Activated T-helper 1 cell treated with anti-CD3 and anti-CD28 coated beads, Interleukin-12 subunit alpha, Interleukin-12 subunit beta, Interleukin-2, Interleukin-4 antibody, amounts not matched to agents 30 ng/mL and 10 ng/mL and 1 ng/mL, durations not matched to agents 14 hours and 24 hours and 36 hours (primary cell): ENCODE data around the gene CYP2D6. TPM values are rescaled to one million over a fixed set of nuclear protein-coding genes. Genes with fewer than 3 reads are reported as not detected.
"Not testable (repeated sequence)": the region's sequence is repeated elsewhere in the genome, so short reads cannot be mapped to it uniquely, and the experiment has no call there.

Source experiments
- DNase-seq: peaks from one replicate; pipeline ENCODE4 v3.0.0; 2021; ENCODE audit warnings: low spot score
- H3K27ac Mint-ChIP-seq: one replicate; pipeline ENCODE4 v1.8.0; 2021; ENCODE audit warnings: mild to moderate bottlenecking, mixed read lengths
- H3K27me3 Mint-ChIP-seq: one replicate; pipeline ENCODE4 v1.8.0; 2022; ENCODE audit warnings: mild to moderate bottlenecking, moderate library complexity, mixed read lengths; ENCODE audit not compliant: insufficient read depth
- H3K36me3 Mint-ChIP-seq: one replicate; pipeline ENCODE4 v1.8.0; 2021; ENCODE audit warnings: low read depth, mixed read lengths
- H3K4me1 Mint-ChIP-seq: one replicate; pipeline ENCODE4 v1.8.0; 2021; ENCODE audit warnings: low read depth, mixed read lengths
- H3K4me3 Mint-ChIP-seq: one replicate; pipeline ENCODE4 v1.8.0; 2021; ENCODE audit warnings: mild to moderate bottlenecking, moderate library complexity, mixed read lengths
- H3K9me3 Mint-ChIP-seq: one replicate; pipeline ENCODE4 v1.8.0; 2021; ENCODE audit warnings: mixed read lengths
- intact Hi-C: fragments of 100-400 bp; cut with micrococcal nuclease; formaldehyde crosslinking; loops from one replicate; pipeline ENCODE4 v1.15.1; 2024
- total RNA-seq: library from RNA; stranded (reverse); gene quantifications from 2 replicates; pipeline ENCODE4 v1.2.3, GENCODE V29; 2022

The CYP2D6 gene
- total RNA-seq, result 4.1 and 4.6 TPM in 2 replicates

DNA sequence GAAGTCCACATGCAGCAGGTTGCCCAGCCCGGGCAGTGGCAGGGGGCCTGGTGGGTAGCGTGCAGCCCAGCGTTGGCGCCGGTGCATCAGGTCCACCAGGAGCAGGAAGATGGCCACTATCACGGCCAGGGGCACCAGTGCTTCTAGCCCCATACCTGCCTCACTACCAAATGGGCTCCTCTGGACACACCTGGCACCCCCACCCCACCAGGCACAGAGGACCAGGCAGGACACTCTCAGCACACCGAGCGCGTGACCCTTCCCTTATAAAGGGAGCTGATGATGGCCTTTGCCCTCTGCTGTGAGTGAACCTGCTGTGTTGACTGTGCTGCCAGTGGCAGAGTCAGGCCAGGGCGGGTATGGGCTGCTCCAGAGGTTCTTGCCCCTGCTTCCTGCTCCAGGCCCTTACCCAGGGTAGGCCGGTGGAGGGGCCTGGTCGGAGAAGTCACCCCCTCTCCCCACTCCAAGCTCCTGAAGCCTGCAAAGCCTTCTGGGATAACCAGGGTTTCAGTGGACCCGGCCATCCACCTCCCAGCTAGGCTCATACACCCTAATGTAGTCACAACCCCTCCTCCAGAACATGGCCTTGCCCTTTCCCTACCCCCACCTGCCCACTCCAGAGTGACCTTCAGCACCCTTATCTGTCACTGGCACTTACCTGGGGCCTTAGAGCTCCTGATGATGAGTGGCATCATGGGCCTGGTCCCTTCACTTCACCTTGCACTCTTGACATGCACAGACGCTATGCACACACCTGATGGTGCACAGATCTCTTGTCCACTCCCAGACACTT is at the start of gene CYP2D6:
Gene CYP2D6 (minus strand): TSS at position 172 of the 793 bp plus-strand sequence. CDS start 19 bp downstream, at position 153.
- H3K4me1 Mint-ChIP-seq, H3K9me3 Mint-ChIP-seq, H3K36me3 Mint-ChIP-seq, H3K27me3 Mint-ChIP-seq, intact Hi-C loops, DNase-seq, H3K4me3 Mint-ChIP-seq: not testable (repeated sequence)
- H3K27ac Mint-ChIP-seq, result peak within 1 kb of the TSS; percentile 49

DNA sequence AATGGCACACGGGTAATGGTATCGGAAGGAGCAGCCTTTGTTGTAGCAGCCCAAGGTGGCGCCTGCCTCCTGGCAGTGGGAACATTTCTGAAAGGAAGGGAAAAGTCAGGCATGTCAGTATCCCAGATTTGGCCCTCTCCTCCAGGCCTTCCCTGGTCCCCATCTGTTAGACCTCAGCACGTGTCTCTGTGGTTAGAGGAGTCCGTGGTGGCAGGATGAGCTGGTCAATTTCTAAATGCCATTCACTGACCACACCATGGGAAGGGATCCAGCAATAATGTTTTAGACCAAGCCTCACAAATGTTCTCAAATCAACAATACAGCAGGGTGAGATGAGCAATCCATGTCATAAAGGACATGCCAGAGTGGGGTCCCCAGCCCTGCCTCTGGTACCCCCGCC is 49.0 kb upstream of the CYP2D6 start:
- Mint-ChIP-seq H3K9me3 (no peaks in the 10 kb centered on the region), H3K36me3 (peaks cover 15% of the 10 kb centered on the region)

DNA sequence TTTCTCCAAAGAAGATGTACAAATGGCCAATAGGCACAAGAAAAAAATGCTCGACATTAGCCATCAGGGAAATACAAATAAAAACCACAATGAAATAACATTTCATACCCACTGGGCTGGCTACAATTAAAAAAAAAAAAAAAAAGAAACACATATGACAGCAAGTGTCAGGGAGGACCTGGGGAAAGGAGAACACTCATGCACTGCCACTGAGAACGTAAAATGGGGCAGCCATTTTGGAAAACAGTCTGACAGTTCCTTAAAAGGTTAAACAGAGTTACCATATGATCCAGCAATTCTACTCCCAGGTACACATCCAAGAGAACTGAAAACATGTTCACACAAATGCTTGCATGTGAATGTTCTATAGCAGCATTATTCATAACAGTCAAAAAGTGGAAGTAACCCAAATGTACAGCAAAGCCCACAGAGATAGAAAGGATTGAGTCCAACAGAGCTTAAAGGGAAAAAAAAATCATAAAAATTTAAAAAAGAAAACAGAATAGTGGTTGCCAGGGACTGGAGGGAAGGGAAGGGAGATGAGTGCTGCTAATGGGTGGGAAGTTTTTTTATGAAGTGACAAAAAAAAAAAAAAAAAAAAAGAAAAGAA is 48.4 kb upstream of the CYP2D6 start:
- intact Hi-C loops, result no loop called here
- no peak for DNase-seq
- no peaks in the 10 kb centered on the region for H3K27me3 Mint-ChIP-seq
- no peak overlapping the region for H3K27ac Mint-ChIP-seq
- no peaks in the 10 kb centered on the region for H3K9me3 Mint-ChIP-seq
- H3K4me1 Mint-ChIP-seq, result peaks cover 79% of the 10 kb centered on the region
- H3K4me3 Mint-ChIP-seq, result no peak overlapping the region
- peaks cover 17% of the 10 kb centered on the region for H3K36me3 Mint-ChIP-seq

More for the DNA sequence above, 49.0 kb upstream of the CYP2D6 start:
- Mint-ChIP-seq H3K4me1 (peaks cover 80% of the 10 kb centered on the region), H3K27ac (no peak overlapping the region), H3K4me3 (no peak overlapping the region), H3K27me3 (no peaks in the 10 kb centered on the region)
- DNase-seq, result no peak
- intact Hi-C loops, result loop anchor here (2.0 to 10.0 kb wide), 4 partner anchors 23 to 88 kb away; partner anchors contain the start of gene NDUFA6

DNA sequence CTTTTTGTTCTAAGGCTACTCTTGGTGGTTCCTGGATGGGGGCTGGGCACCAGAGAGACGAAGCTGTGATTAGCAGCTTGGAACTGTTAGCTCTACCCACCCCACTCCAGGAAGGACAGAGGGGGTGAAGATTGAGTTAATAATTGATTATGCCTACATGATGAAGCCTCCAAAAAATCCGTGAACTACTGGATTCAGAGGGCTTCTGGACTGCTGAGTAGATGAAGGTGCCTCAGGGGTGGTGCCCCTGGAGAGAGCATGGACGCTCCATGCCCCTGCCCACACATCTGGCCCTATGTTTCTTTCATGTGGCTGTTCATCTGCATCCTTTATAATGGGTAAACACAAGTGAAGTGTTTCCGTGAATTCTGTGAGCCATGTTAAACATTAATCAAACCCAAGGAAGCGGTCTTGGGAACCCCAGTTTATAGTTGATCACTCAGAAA is 47.3 kb upstream of the CYP2D6 start:
- intact Hi-C loops, result no loop called here
- H3K4me1 Mint-ChIP-seq, result peaks cover 77% of the 10 kb centered on the region

DNA sequence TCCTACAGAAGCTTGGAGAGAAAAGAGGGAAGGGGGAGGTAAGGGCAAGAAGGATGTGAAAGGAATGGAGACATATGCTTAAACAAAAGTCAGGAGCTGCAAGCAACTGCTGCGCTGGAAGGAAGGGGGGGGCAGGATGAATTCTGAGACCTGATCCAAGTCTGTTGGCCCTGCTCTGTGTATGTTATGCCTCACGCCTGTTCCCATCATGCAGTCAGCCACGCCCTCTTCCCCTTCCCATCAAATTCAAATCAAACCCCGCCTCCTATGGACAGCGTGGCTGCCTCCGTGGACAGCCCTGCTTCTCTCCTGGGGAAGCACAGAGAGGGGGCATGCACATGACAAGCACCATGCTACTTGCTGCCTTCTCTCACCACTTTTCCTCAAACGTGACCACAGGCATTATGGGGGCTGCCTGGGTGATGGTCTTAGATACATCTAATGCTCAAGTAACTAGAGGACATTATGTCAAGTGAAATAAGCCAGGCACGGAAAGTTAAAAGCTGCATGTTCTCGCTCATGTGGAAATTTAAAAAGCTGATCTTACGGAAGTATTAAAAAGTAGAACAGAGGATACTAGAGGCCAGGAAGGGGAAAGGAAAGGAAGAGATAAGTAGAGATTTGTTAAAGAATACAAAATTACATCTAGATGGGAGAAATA is 45.8 kb upstream of the CYP2D6 start:
- H3K4me1 Mint-ChIP-seq, result peaks cover 66% of the 10 kb centered on the region
- H3K27ac Mint-ChIP-seq, result no peak overlapping the region
- DNase-seq, result no peak
- intact Hi-C loops, result no loop called here
- no peaks in the 10 kb centered on the region for H3K9me3 Mint-ChIP-seq
- peaks cover 21% of the 10 kb centered on the region for H3K36me3 Mint-ChIP-seq
- no peak overlapping the region for H3K4me3 Mint-ChIP-seq
- H3K27me3 Mint-ChIP-seq, result no peaks in the 10 kb centered on the region

More for the DNA sequence above, 47.3 kb upstream of the CYP2D6 start:
- Mint-ChIP-seq H3K4me3 (peak overlapping the region; percentile 35), H3K36me3 (peaks cover 18% of the 10 kb centered on the region), H3K27ac (peak overlapping the region; percentile 75), H3K27me3 (no peaks in the 10 kb centered on the region), H3K9me3 (no peaks in the 10 kb centered on the region)
- no peak for DNase-seq

DNA sequence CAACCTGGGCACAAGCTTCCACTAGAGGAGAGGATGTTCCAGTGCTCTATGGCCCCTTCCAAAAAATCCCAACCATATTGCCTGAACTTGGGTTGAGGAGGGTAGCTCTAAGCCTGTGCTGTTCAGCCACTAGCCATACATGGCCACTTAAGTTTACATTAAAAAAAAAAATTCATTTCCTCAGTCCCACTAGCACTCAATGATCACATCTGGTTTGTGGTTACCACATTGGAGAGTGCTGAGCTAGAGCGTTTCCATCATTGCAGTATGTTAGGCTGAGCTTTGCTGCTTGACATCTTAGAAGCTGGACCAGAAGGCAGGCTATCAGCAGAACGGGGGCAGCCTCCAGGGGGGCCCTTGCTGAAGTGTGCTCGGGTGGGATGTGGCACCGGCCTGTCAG is 43.5 kb upstream of the CYP2D6 start:
- Mint-ChIP-seq H3K9me3 (no peaks in the 10 kb centered on the region), H3K36me3 (peaks cover 24% of the 10 kb centered on the region), H3K27ac (peak overlapping the region; percentile 29), H3K27me3 (no peaks in the 10 kb centered on the region), H3K4me1 (peaks cover 47% of the 10 kb centered on the region), H3K4me3 (no peak overlapping the region)
- intact Hi-C loops, result no loop called here
- no peak for DNase-seq

DNA sequence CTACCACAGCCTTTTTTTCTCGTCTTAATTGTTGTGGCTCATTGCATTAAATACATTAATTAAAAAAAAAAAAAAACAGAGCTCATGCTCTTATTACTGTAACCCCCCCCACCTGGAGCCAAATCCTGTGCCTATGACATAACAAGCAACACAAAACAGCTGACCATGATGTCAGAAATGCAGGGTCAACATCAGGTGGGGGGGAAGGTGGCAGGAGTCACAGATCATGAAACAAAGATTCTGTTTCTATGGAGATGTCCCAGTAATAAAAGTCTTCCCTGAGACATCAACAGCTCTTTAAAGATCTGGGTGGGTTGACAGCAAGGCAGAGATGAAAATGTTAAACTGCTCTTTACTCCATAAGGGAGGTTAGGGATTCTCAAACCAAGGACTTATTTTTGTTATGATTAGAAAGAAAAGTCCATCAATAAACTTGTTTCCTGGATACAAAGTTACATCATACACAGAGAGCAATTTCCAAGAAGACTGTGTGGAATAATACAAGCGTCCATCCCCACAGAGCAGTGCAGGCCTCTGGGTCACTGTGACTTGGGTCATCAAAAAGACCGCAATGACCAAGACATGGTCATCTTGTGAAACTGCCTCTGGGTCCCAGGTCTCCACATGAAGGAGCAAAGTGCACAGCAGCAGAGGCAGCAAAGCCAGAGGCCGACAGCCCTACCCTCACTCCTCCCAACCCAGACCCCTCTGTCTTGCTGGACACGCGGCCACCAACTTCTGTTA is 42.7 kb upstream of the CYP2D6 start:
- Mint-ChIP-seq H3K9me3 (no peaks in the 10 kb centered on the region), H3K4me3 (no peak overlapping the region), H3K36me3 (peaks cover 24% of the 10 kb centered on the region), H3K4me1 (peaks cover 44% of the 10 kb centered on the region), H3K27ac (no peak overlapping the region), H3K27me3 (no peaks in the 10 kb centered on the region)
- no peak for DNase-seq
- intact Hi-C loops, result no loop called here

DNA sequence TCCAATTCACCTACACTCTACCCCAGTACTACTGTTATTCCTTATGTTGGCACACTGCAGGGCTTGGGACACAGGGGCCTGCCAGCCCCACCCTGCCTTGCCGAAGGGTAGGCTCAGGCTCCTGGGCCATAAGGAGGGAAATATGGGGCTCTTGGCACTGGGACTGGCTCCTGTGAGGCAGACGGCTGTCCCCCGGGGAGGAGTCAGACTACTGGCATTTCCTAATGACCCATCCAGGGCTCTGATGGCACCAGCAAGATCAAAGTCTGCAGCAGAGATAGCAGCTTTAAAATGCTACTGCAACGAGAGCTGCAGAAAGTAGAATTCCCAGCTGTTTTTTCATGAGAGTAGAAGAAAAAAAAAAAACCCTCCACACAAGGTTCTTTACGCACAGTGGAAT is 42.2 kb upstream of the CYP2D6 start:
- Mint-ChIP-seq H3K27ac (no peak overlapping the region), H3K9me3 (no peaks in the 10 kb centered on the region), H3K27me3 (no peaks in the 10 kb centered on the region), H3K4me1 (peaks cover 38% of the 10 kb centered on the region), H3K36me3 (peaks cover 21% of the 10 kb centered on the region), H3K4me3 (no peak overlapping the region)
- intact Hi-C loops, result no loop called here
- no peak for DNase-seq

DNA sequence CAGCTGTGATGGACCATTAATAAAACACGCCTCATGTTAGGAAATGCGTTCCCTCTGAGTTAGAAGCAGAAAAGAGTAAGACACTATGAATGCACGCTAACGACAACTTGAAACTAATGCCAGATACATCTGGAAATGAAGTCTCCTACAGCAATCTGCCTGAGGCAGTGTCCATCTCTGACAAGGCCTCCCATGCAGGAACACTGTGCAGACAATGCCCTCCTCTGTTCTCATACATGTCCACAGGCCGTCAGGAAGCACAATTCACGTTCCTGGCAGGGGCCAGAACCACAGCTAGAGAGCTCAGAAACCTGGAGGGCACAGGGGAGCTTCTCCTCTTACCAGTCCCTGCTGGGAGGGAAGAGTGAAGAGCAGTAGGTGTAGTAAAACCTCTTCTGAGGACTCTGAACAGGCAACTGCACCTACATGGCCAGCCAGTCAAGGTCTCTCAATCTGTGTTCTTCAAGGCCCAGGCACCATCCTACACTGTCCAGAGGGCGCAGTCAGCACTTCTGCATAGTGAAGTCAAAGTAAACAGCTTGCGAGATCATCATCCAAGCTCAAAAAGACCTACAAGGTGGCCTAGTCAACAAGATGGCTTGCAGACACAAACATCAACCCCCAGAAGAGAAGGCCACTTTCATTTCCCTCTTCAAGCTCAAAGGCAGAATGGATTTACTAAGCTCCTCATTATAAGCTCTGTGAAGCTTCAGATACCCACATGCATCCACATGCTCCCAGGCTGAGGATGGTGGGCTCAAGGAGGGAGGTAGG is 41.5 kb upstream of the CYP2D6 start:
- Mint-ChIP-seq H3K4me3 (no peak overlapping the region), H3K4me1 (peaks cover 32% of the 10 kb centered on the region), H3K27ac (no peak overlapping the region), H3K27me3 (no peaks in the 10 kb centered on the region), H3K36me3 (peaks cover 21% of the 10 kb centered on the region), H3K9me3 (no peaks in the 10 kb centered on the region)
- DNase-seq, result no peak
- intact Hi-C loops, result no loop called here

DNA sequence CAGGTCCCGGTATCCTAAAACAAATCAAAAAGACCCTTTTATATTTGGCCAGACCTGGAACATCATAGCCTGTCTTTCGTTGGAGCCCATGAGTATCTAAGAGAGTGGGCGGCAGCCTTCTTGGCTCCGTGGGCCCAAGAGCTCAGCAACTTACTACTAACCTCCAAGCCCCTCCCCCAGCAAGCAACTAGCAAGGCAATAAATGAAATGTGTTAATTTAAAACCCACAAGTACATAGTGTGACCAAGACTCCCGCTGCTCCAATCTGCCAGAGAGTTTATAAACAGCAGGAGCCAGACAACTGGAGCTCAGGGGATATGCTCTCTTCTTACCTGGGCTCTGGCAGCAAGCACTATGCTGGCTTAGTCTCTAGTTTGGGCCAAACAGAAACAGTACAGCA is 40.8 kb upstream of the CYP2D6 start:
- Mint-ChIP-seq H3K27me3 (no peaks in the 10 kb centered on the region), H3K9me3 (no peaks in the 10 kb centered on the region), H3K4me1 (peaks cover 32% of the 10 kb centered on the region), H3K36me3 (peaks cover 25% of the 10 kb centered on the region), H3K27ac (no peak overlapping the region), H3K4me3 (no peak overlapping the region)
- intact Hi-C loops, result no loop called here
- DNase-seq, result no peak

DNA sequence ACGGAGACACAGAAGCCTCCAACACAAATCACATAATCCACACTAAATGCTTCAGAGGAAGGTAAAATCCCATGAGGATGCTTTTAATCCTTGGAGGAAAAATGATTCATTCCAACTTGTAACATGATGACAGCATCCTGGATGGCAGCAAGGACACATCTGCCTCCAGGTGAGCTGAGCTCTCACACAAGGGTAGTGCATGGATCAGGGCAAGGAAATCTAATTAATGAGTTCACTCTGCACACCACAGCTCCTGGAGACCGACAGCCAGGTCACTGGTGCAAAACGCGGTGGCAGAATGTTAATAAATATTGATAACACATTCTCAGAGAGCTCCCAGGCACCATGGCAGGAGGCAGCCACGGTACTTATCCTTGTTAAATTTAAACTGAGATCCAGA is 40.3 kb upstream of the CYP2D6 start:
- Mint-ChIP-seq H3K27me3 (no peaks in the 10 kb centered on the region), H3K27ac (no peak overlapping the region)
- intact Hi-C loops, result no loop called here

DNA sequence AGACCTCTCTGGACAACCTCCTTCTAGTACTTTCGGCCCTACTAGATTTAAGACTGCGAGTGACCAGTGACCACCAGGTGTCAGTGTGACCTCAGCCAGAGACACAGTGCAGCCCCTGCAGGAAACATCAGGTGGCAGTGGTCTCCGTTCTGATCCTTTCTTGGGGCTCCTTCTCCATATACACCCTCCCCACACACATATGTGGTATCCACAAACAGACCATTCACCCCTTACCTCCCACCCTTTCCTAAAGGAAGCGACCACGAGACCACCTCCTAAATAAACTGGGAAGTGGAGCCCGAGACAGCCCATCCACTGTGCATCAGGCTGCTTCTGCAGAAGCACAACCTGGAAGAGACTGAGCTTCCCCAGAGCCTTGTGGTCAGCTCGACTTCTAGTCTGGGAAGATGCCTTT is 38.5 kb upstream of the CYP2D6 start:
- H3K36me3 Mint-ChIP-seq, result peaks cover 28% of the 10 kb centered on the region
- DNase-seq, result peak; percentile 47
- no peaks in the 10 kb centered on the region for H3K27me3 Mint-ChIP-seq
- intact Hi-C loops, result loop anchor here (1.0 to 5.0 kb wide), 3 partner anchors 146 to 268 kb away; no protein-coding TSS in a partner anchor
- H3K27ac Mint-ChIP-seq, result peak overlapping the region; percentile 34
- H3K4me1 Mint-ChIP-seq, result peaks cover 23% of the 10 kb centered on the region
- no peak overlapping the region for H3K4me3 Mint-ChIP-seq
- no peaks in the 10 kb centered on the region for H3K9me3 Mint-ChIP-seq

More for the DNA sequence above, 40.3 kb upstream of the CYP2D6 start:
- no peak overlapping the region for H3K4me3 Mint-ChIP-seq
- H3K36me3 Mint-ChIP-seq, result peaks cover 23% of the 10 kb centered on the region
- H3K4me1 Mint-ChIP-seq, result peaks cover 28% of the 10 kb centered on the region
- no peaks in the 10 kb centered on the region for H3K9me3 Mint-ChIP-seq
- no peak for DNase-seq
